Right renal cortex interstitium (tissue), 3 donors: Measurements from ENCODE around the gene AATK. TPM values are rescaled to one million over a fixed set of nuclear protein-coding genes. Genes with fewer than 3 reads are reported as not detected.

Source experiments
- DNase-seq, 3 donors: peaks; one replicate each; pipeline ENCODE4 v3.0.0-alpha.2; 2013; ENCODE audit warnings: low read depth in 3 of 3, low spot score in 2 of 3
- polyA plus RNA-seq, 3 donors: library from polyadenylated mRNA; unstranded; fragments of 120-200 nt; gene quantifications; one replicate each; pipeline ENCODE4 v1.2.1, GENCODE V29; 2013; ENCODE audit not compliant: insufficient read length in 3 of 3

The AATK gene
- polyA plus RNA-seq, 3 donors = 2.9 to 3.9 (median 3.1) TPM

GRCh38 chr17:81196505-81197408 lies 30.7 kb upstream of the AATK start:
- DNase-seq = no peak

- DNase-seq = no peak
Measured at GRCh38 chr17:81195941-81196495, 30.0 kb upstream of the AATK start.

- no peak for DNase-seq
Measured at GRCh38 chr17:81194941-81195901, 29.2 kb upstream of the AATK start.

GRCh38 chr17:81194225-81194760 lies 28.3 kb upstream of the AATK start:
- DNase-seq = no peak

GRCh38 chr17:81193470-81194224 lies 27.6 kb upstream of the AATK start:
- DNase-seq = no peak

- no peak for DNase-seq
Measured at GRCh38 chr17:81193051-81193410, 27.0 kb upstream of the AATK start.

- no peak for DNase-seq
Measured at GRCh38 chr17:81192386-81193050, 26.5 kb upstream of the AATK start.

GRCh38 chr17:81191646-81192045 lies 25.6 kb upstream of the AATK start:
- DNase-seq = no peak

GRCh38 chr17:81191116-81191515 lies 25.1 kb upstream of the AATK start:
- no peak for DNase-seq

GRCh38 chr17:81190591-81190990 lies 24.6 kb upstream of the AATK start:
- DNase-seq = no peak

- DNase-seq = no peak
Measured at GRCh38 chr17:81189670-81190530, 23.9 kb upstream of the AATK start.

GRCh38 chr17:81189016-81189415 lies 23.0 kb upstream of the AATK start:
- DNase-seq = no peak

- DNase-seq = no peak
Measured at GRCh38 chr17:81188491-81188840, 22.4 kb upstream of the AATK start.

- no peak for DNase-seq
Measured at GRCh38 chr17:81187586-81188490, 21.8 kb upstream of the AATK start.

GRCh38 chr17:81187120-81187519 lies 21.1 kb upstream of the AATK start:
- DNase-seq = no peak

GRCh38 chr17:81186203-81186602 lies 20.2 kb upstream of the AATK start:
- no peak for DNase-seq

GRCh38 chr17:81184555-81184954 lies 18.5 kb upstream of the AATK start:
- no peak for DNase-seq

- no peak for DNase-seq
Measured at GRCh38 chr17:81183807-81184206, 17.8 kb upstream of the AATK start.
